HUES64 (cell line): ENCODE results near the gene SRPK2.
"Not testable (repeated sequence)": the region's sequence is repeated elsewhere in the genome, so short reads cannot be mapped to it uniquely, and the experiment has no call there.

Experiments
- H3K27ac ChIP-seq: 2 replicates; pipeline ENCODE4 v1.7.0; 2013; ENCODE audit warnings: low read depth, low read length, inconsistent platforms
- H3K27me3 ChIP-seq: 2 replicates; pipeline ENCODE4 v1.6.1; 2013; ENCODE audit warnings: mild to moderate bottlenecking, low read length; ENCODE audit not compliant: insufficient read depth
- H3K36me3 ChIP-seq: 2 replicates; pipeline ENCODE4 v1.6.1; 2013; ENCODE audit warnings: mild to moderate bottlenecking, low read length; ENCODE audit not compliant: insufficient read depth
- H3K4me1 ChIP-seq: 2 replicates; pipeline ENCODE4 v1.6.1; 2013; ENCODE audit warnings: mild to moderate bottlenecking, low read length, moderate library complexity; ENCODE audit not compliant: insufficient read depth
- H3K4me3 ChIP-seq: 2 replicates; pipeline ENCODE4 v1.5.1; 2013; ENCODE audit warnings: mild to moderate bottlenecking, low read length, moderate library complexity
- H3K9ac ChIP-seq: 2 replicates; pipeline ENCODE4 v1.6.1; 2013; ENCODE audit warnings: mild to moderate bottlenecking, low read depth, low read length
- H3K9me3 ChIP-seq: 2 replicates; pipeline ENCODE4 v1.6.1; 2013; ENCODE audit warnings: low read depth, low read length; ENCODE audit not compliant: insufficient read depth
- whole genome bisulfite sequencing: fragments of 150-250, 120-280 bp; methylation state at CpG from one replicate; pipeline ENCODE4 v1.1.7; 2013; ENCODE audit warnings: missing lambda C conversion rate; 5-methylcytosine and 5-hydroxymethylcytosine counted together

Gene SRPK2

GRCh38 chr7:105204520-105204919 is 184.2 kb downstream of the SRPK2 start:
- Histone ChIP-seq H3K9ac (no peak overlapping the region), H3K27me3 (no peaks in the 10 kb centered on the region), H3K27ac (no peak overlapping the region), H3K4me1 (peaks cover 4% of the 10 kb centered on the region; the same call in 1 of the 2 replicates), H3K4me3 (no peak overlapping the region), H3K9me3 (no peaks in the 10 kb centered on the region), H3K36me3 (peaks cover 12% of the 10 kb centered on the region; the same call in 1 of the 2 replicates)
- 96% methylated on average over 9 of the region's 9 CpGs for WGBS

DNA sequence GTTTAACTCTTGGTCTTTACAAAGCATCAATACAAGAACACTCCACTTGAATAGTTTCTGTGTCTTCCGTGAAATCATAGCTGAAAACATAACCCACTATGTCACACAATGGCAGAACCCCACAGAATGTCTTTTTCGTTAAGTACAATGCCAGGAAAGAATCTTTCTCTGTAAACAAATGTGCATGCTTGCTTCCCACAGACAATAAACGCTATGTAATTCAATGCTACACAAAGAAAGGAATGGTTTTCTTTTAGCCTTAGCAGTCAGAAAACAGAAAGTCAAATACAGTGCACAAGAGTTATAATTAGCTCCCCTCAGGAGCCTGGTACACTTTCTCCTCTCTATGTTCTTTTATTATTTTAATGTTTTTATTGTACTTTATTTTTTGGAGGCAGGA is 186.1 kb downstream of the SRPK2 start:
- Histone ChIP-seq H3K9ac (no peak overlapping the region), H3K27ac (no peak overlapping the region)
- 92% methylated on average over 3 of the region's 3 CpGs for WGBS

GRCh38 chr7:105199386-105199785 is 189.3 kb downstream of the SRPK2 start:
- no peak overlapping the region for H3K27ac ChIP-seq
- H3K36me3 ChIP-seq = peaks cover 12% of the 10 kb centered on the region; the same call in 1 of the 2 replicates
- no peaks in the 10 kb centered on the region for H3K4me1 ChIP-seq
- H3K9me3 ChIP-seq = no peaks in the 10 kb centered on the region
- no CpG with 5 or more reads among the region's 1 CpG for WGBS
- no peak overlapping the region for H3K9ac ChIP-seq
- no peaks in the 10 kb centered on the region for H3K27me3 ChIP-seq
- no peak overlapping the region for H3K4me3 ChIP-seq

More for the DNA sequence above, 186.1 kb downstream of the SRPK2 start:
- Histone ChIP-seq H3K9me3 (no peaks in the 10 kb centered on the region), H3K4me3 (no peak overlapping the region), H3K36me3 (peaks cover 12% of the 10 kb centered on the region; the same call in 1 of the 2 replicates), H3K27me3 (no peaks in the 10 kb centered on the region), H3K4me1 (peaks cover 4% of the 10 kb centered on the region; the same call in 1 of the 2 replicates)

DNA sequence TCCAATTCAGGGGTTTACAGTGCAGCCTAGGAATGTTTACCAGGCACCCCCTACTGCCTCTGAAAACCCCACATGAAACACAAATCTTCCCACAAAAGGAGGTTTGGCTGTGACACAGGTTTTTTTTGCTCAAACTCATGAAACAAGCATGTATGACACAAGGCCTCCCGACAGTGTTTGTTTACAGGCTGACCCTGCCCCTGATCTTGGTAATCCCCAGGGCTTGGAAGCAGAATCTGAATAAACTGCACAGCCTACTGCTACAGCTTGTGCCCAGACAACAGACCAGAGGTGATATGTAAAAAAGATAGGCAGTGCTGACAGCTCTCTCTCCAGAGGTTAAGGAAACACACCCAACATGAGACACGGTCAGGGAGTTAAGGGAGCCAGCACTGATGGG is 190.5 kb downstream of the SRPK2 start:
- Histone ChIP-seq H3K4me3 (no peak overlapping the region), H3K27me3 (no peaks in the 10 kb centered on the region), H3K9ac (no peak overlapping the region), H3K9me3 (no peaks in the 10 kb centered on the region), H3K36me3 (peaks cover 12% of the 10 kb centered on the region; the same call in 1 of the 2 replicates), H3K27ac (no peak overlapping the region), H3K4me1 (no peaks in the 10 kb centered on the region)
- 78% methylated on average over 2 of the region's 2 CpGs for WGBS

DNA sequence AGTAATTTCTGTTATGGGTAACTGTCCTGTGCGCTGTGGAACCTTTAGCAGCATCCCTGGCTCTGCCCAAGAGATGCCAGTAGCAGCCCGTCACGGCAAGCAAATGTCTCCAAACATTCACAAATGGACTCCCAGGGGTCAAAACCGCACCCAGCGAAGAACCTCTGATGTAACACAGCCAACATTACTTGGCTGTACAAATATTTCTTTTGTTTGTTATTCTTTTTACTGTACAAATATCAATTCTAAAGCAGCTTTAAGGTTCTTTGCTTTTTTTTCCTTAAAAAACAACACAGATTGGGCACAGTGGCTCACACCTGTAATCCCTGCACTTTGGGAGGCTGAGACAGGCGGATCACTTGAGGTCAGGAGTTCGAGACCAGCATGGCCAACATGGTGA is 192.2 kb downstream of the SRPK2 start:
- WGBS = 98% methylated on average over 7 of the region's 7 CpGs
- H3K9me3 ChIP-seq = no peaks in the 10 kb centered on the region
- no peaks in the 10 kb centered on the region for H3K27me3 ChIP-seq
- no peak overlapping the region for H3K4me3 ChIP-seq
- no peaks in the 10 kb centered on the region for H3K4me1 ChIP-seq
- H3K27ac ChIP-seq = no peak overlapping the region
- no peak overlapping the region for H3K9ac ChIP-seq
- 0 out of 2 replicates have a peak, but pooled peaks cover under 1% of the 10 kb centered on the region for H3K36me3 ChIP-seq

- Histone ChIP-seq H3K4me3 (no peak overlapping the region), H3K36me3 (no peaks in the 10 kb centered on the region), H3K9ac (no peak overlapping the region), H3K27me3 (no peaks in the 10 kb centered on the region), H3K9me3 (no peaks in the 10 kb centered on the region), H3K4me1 (no peaks in the 10 kb centered on the region), H3K27ac (no peak overlapping the region)
- 72% methylated on average over 1 of the region's 1 CpG for WGBS
Observed at GRCh38 chr7:105195891-105196290, 192.8 kb downstream of the SRPK2 start.

GRCh38 chr7:105194959-105195358 is 193.8 kb downstream of the SRPK2 start:
- H3K4me1 ChIP-seq, H3K27ac ChIP-seq, H3K9me3 ChIP-seq, H3K9ac ChIP-seq, H3K27me3 ChIP-seq, H3K4me3 ChIP-seq, H3K36me3 ChIP-seq: not testable (repeated sequence)
- 93% methylated on average over 16 of the region's 16 CpGs for WGBS

DNA sequence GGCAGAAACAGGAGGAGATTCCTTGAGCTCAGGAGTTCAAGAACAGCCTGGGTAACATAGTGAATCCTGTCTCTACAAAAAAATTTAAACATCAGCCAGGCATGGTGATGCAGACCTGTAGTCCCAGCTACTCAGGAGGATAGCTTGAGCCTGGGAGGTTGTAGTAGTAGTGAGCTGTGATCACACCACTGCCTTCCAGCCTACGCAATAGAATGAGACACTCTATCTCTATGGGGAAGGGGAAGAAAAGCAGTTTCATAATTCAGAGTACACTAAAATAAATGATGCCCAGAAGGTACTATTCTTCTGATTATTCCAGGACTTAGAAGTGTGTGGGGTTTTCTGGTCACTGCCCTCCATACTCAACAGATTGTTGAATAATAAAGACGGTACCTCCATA is 197.4 kb downstream of the SRPK2 start:
- H3K36me3 ChIP-seq = no peaks in the 10 kb centered on the region
- no peak overlapping the region for H3K4me3 ChIP-seq
- H3K4me1 ChIP-seq = no peaks in the 10 kb centered on the region
- 97% methylated on average over 1 of the region's 2 CpGs for WGBS
- H3K9ac ChIP-seq = no peak overlapping the region
- no peak overlapping the region for H3K27ac ChIP-seq
- no peaks in the 10 kb centered on the region for H3K9me3 ChIP-seq
- no peaks in the 10 kb centered on the region for H3K27me3 ChIP-seq

DNA sequence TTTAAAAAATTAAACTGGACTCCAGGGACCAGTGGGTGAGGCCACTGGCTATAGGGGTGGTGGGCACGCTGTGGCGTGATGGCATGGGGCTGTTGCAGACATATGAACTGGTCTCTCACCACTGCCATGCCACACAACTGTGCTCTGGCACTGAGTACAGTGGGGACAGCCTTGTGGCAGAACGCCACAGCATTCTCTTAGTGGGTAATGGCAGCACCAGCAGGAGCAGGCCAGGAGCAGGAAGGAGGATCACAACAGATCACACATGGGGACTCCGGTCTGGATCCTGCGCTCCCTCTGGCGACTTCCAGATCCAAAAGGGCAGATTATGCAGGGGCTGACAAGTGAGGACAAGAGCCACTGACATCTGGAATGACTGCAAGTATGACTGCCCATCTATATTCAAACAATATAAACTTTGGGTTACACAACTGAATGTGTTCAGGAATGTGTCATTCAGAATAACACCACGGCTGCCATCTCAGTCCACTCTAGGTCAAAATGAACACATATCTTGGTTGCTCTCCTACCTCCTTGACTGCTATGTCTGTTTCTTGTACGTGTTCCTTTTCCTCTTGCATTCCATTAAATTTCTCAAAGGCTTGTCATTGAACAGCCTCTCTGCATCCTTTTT is 198.7 kb downstream of the SRPK2 start:
- no peak overlapping the region for H3K27ac ChIP-seq
- H3K9me3 ChIP-seq = no peaks in the 10 kb centered on the region
- H3K9ac ChIP-seq = no peak overlapping the region
- 96% methylated on average over 8 of the region's 8 CpGs for WGBS
- H3K36me3 ChIP-seq = no peaks in the 10 kb centered on the region
- H3K4me1 ChIP-seq = no peaks in the 10 kb centered on the region
- no peaks in the 10 kb centered on the region for H3K27me3 ChIP-seq
- H3K4me3 ChIP-seq = no peak overlapping the region

- no peaks in the 10 kb centered on the region for H3K27me3 ChIP-seq
- H3K4me1 ChIP-seq = no peaks in the 10 kb centered on the region
- H3K27ac ChIP-seq = no peak overlapping the region
- no peaks in the 10 kb centered on the region for H3K9me3 ChIP-seq
- no peak overlapping the region for H3K4me3 ChIP-seq
- H3K36me3 ChIP-seq = no peaks in the 10 kb centered on the region
- no peak overlapping the region for H3K9ac ChIP-seq
Observed at GRCh38 chr7:105188201-105188600, 200.5 kb downstream of the SRPK2 start.

DNA sequence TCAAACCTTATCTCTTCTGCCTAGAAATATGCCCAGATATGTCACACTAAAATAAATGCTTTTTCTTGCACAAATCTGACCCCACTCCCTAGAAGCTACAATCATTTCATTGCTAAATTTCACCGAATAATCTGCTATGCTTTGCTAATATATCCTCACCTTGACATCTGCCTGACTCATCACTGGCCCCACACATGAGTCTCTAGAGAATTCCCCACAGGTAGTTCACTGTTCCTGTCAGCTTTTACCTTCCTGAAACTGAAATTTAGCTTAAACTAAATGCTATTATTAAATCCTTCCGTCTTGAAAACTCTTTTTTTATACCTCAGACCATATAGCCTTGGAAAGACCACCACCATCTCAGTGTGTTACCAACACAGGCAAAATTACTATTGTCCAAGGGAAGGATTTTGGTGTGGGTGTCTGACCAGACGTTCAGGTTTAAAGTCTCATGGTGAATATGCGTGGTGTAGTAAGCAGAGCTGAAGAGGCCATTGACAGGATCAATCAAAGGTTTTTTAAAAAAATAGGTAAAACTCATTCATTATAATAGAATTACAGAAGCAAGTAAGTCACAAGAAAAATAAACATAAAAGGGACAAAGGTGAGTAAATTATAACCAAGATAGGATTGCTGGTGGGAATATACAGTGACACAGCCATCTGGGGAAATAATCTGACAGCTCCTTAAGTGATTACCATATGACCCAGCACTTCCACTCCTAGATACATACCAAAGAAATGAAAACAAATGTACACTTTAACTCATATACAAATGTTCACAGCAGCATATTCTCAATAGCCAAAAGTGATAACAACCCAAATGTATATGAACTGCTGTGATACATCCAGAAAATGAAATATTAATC is 201.2 kb downstream of the SRPK2 start:
- Histone ChIP-seq H3K27me3 (no peaks in the 10 kb centered on the region), H3K4me1 (no peaks in the 10 kb centered on the region)

More for the DNA sequence above, 201.2 kb downstream of the SRPK2 start:
- Histone ChIP-seq H3K9me3 (no peaks in the 10 kb centered on the region), H3K9ac (no peak overlapping the region), H3K4me3 (no peak overlapping the region), H3K27ac (no peak overlapping the region), H3K36me3 (no peaks in the 10 kb centered on the region)
- 97% methylated on average over 4 of the region's 4 CpGs for WGBS
